HG02973 (cell line): ENCODE results near the gene SLC3A2.

Experiments
- ATAC-seq: cut with Tn5 transposase; IDR thresholded peaks from one replicate; pipeline ENCODE4 v1.9.1; 2021; ENCODE audit warnings: moderate library complexity; ENCODE audit not compliant: unreplicated experiment

Gene SLC3A2

GRCh38 chr11:62880231-62880802, 379 bp upstream of the SLC3A2 start:
- ATAC-seq, result peak; percentile 15

- peak; percentile 43 for ATAC-seq
These were observed 1.1 kb downstream of the SLC3A2 start for GRCh38 chr11:62881579-62882430.

- ATAC-seq, result no peak
These were observed 1.7 kb downstream of the SLC3A2 start for GRCh38 chr11:62882431-62882749.

- ATAC-seq, result no peak
These were observed 2.2 kb downstream of the SLC3A2 start for GRCh38 chr11:62882788-62883501.

GRCh38 chr11:62883673-62884072, 3.0 kb downstream of the SLC3A2 start:
- ATAC-seq, result no peak

- ATAC-seq, result no peak
These were observed 4.5 kb downstream of the SLC3A2 start for GRCh38 chr11:62885137-62885750.

- ATAC-seq, result no peak
These were observed 7.7 kb downstream of the SLC3A2 start for GRCh38 chr11:62888406-62888805.

- no peak for ATAC-seq
These were observed 8.4 kb downstream of the SLC3A2 start for GRCh38 chr11:62889126-62889483.

- ATAC-seq, result no peak
These were observed 9.1 kb downstream of the SLC3A2 start for GRCh38 chr11:62889484-62890437.

GRCh38 chr11:62892077-62892922, 11.6 kb downstream of the SLC3A2 start:
- ATAC-seq, result no peak

- ATAC-seq, result no peak
These were observed 14.8 kb downstream of the SLC3A2 start for GRCh38 chr11:62895501-62895900.

GRCh38 chr11:62896049-62896448, 15.4 kb downstream of the SLC3A2 start:
- ATAC-seq, result no peak

GRCh38 chr11:62897311-62897710, 16.6 kb downstream of the SLC3A2 start:
- ATAC-seq, result no peak

- no peak for ATAC-seq
These were observed 17.3 kb downstream of the SLC3A2 start for GRCh38 chr11:62898027-62898426.

- ATAC-seq, result no peak
These were observed 22.2 kb downstream of the SLC3A2 start for GRCh38 chr11:62902932-62903331.

- no peak for ATAC-seq
These were observed 24.6 kb downstream of the SLC3A2 start for GRCh38 chr11:62905296-62905695.

GRCh38 chr11:62905927-62906531, 25.3 kb downstream of the SLC3A2 start:
- ATAC-seq, result no peak

- ATAC-seq, result no peak
These were observed 27.9 kb downstream of the SLC3A2 start for GRCh38 chr11:62908468-62909072.
